Panc1 (cell line): Measurements from ENCODE around the gene FIGN. TPM values are rescaled to one million over a fixed set of nuclear protein-coding genes. Genes with fewer than 3 reads are reported as not detected.

Source experiments
- ATAC-seq: fragments of 200-7000 bp; cut with Tn5 transposase; 2 replicates; pipeline ENCODE4 v1.9.1; 2020; ENCODE audit warnings: mild to moderate bottlenecking, moderate library complexity
- BruUV-seq: library from RNA; stranded (reverse); fragments of 400-500 nt; replicated peaks from 2 replicates; lab custom pipeline; 2021; lab: Mats Ljungman, UMichigan
- CTCF ChIA-PET: fragments of 300-600 bp; sonication (Branson Sonifier 250); formaldehyde crosslinking; loops from one replicate; lab custom pipeline; 2022; ENCODE audit warnings: antibody characterized with exemption; lab: Charles Lee
- POLR2A ChIA-PET: fragments of 300-600 bp; sonication (Branson Sonifier 250); formaldehyde crosslinking; loops from one replicate; lab custom pipeline; 2022; ENCODE audit warnings: antibody characterized with exemption; lab: Charles Lee
- DNase-seq: peaks from one replicate; pipeline ENCODE4 v3.0.0-alpha.2; 2010; ENCODE audit warnings: low read depth, low spot score
- H3K27ac ChIP-seq: 2 replicates; pipeline ENCODE4 v1.5.1; 2011; ENCODE audit warnings: mild to moderate bottlenecking, low read length, inconsistent platforms
- H3K27me3 ChIP-seq: fragments of 200-500 bp; sonication (Bioruptor generic); 2 replicates; pipeline ENCODE4 v1.6.0; 2014; ENCODE audit warnings: low read length, inconsistent platforms; ENCODE audit not compliant: control insufficient read depth, insufficient read depth
- H3K36me3 ChIP-seq: fragments of 200-500 bp; sonication (Bioruptor generic); 2 replicates; pipeline ENCODE4 v1.5.1; 2014; ENCODE audit warnings: inconsistent platforms, mild to moderate bottlenecking, low read length, moderate library complexity; ENCODE audit not compliant: control insufficient read depth, insufficient read depth
- H3K4me1 ChIP-seq: 2 replicates; pipeline ENCODE4 v1.5.1; 2011; ENCODE audit warnings: inconsistent platforms, mild to moderate bottlenecking, low read length, moderate library complexity; ENCODE audit not compliant: control insufficient read depth, insufficient read depth
- H3K4me3 ChIP-seq, 2 experiments: 2 replicates each; pipeline ENCODE4 v1.5.1; 2011 to 2012; ENCODE audit warnings: low read depth in 2 of 2, low read length in 2 of 2, mild to moderate bottlenecking in 2 of 2, inconsistent platforms in 1 of 2, moderate library complexity in 1 of 2
- H3K9me3 ChIP-seq: fragments of 200-500 bp; sonication (Bioruptor generic); 2 replicates; pipeline ENCODE4 v1.5.1; 2014; ENCODE audit warnings: low read depth, mild to moderate bottlenecking, inconsistent platforms, low read length, moderate library complexity; ENCODE audit not compliant: control insufficient read depth, insufficient read depth
- CTCF ChIP-seq: fragments of 450-650 bp; IDR thresholded peaks from 2 replicates; pipeline ENCODE4 v1.5.1; 2017; ENCODE audit warnings: mild to moderate bottlenecking
- POLR2AphosphoS5 ChIP-seq: IDR thresholded peaks from 2 replicates; pipeline ENCODE4 v1.6.1; 2012; ENCODE audit warnings: mild to moderate bottlenecking, low read depth, low read length, moderate library complexity
- REST ChIP-seq, 2 experiments: IDR thresholded peaks; 2 replicates each; pipeline ENCODE4 v1.6.1; 2011 to 2012; ENCODE audit warnings: low read depth in 2 of 2, control low read depth in 1 of 2, low read length in 1 of 2, mild to moderate bottlenecking in 1 of 2, moderate library complexity in 1 of 2; ENCODE audit not compliant: insufficient read depth in 1 of 2
- SIN3A ChIP-seq: IDR thresholded peaks from 2 replicates; pipeline ENCODE4 v1.6.1; 2012; ENCODE audit warnings: low read depth, mild to moderate bottlenecking, low read length, moderate library complexity, borderline replicate concordance; ENCODE audit not compliant: insufficient read depth
- TCF7L2 ChIP-seq: IDR thresholded peaks from 2 replicates; pipeline ENCODE4 v1.6.1; 2011; ENCODE audit warnings: mild to moderate bottlenecking, low read depth, low read length, inconsistent platforms
- in situ Hi-C: cut with HindIII; loops from 2 replicates; pipeline ENCODE4 v1.10.0; 2016; ENCODE audit warnings: low sequenced_read_pairs, low pct_unique_long_range_greater_than_20kb
- intact Hi-C: fragments of 100-400 bp; cut with micrococcal nuclease; formaldehyde crosslinking; loops from one replicate; pipeline ENCODE4 v1.10.0; 2022; ENCODE audit not compliant: unreplicated experiment
- total RNA-seq: library from RNA; stranded (reverse); gene quantifications from one replicate; pipeline ENCODE4 v1.2.1, GENCODE V29; 2021; ENCODE audit not compliant: unreplicated experiment

The FIGN gene
- total RNA-seq, 1 experiment from 2014 or later: 19.5 TPM

DNA sequence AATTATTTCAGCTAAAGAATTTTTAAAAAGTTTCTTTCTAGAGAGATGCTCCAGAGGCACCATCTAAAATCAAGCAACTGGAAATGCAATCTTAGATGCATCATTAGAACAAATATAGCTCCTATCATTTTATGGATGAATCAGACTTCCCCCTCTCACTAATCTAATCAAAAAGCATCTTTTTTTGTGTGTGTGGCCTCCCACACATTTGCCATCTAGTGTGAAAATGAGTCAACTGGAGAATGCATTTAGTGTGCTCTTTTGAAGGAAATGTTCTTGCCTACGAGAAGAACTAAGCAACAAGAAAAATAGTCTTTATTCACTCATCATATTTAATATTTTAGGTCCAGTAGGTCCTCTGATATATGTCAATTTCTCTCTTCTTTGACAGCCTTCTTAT lies 39.5 kb upstream of the FIGN start:
- Histone ChIP-seq H3K27ac (peak overlapping the region; percentile 52; the same call in 1 of the 2 replicates), H3K36me3 (no peaks in the 10 kb centered on the region), H3K4me3 (no peak overlapping the region), H3K4me1 (peaks cover 28% of the 10 kb centered on the region; the same call in 1 of the 2 replicates), H3K9me3 (no peaks in the 10 kb centered on the region), H3K27me3 (no peaks in the 10 kb centered on the region)
- TF ChIP-seq POLR2AphosphoS5 (no peak), REST (IDR thresholded peaks at IDR 0.05; ENCODE audit: insufficient read depth in 1 of 2, low read depth in 2 of 2, low read length in 1 of 2) (no peak), TCF7L2 (no peak)
- ChIA-PET POLR2A (no interaction called here), CTCF (no interaction called here)
- intact Hi-C loops: no loop called here
- no TSS peak for BruUV-seq
- DNase-seq: no peak
- in situ Hi-C loops: no loop called here
- no peak for ATAC-seq

GRCh38 chr2:163774862-163775261 lies 39.1 kb upstream of the FIGN start:
- Histone ChIP-seq H3K4me1 (peaks cover 23% of the 10 kb centered on the region; the same call in 1 of the 2 replicates), H3K4me3 (no peak overlapping the region), H3K36me3 (no peaks in the 10 kb centered on the region), H3K27me3 (no peaks in the 10 kb centered on the region), H3K27ac (peak overlapping the region; percentile 58; the same call in 1 of the 2 replicates), H3K9me3 (no peaks in the 10 kb centered on the region)
- CTCF ChIA-PET: no interaction called here
- ATAC-seq: no peak
- in situ Hi-C loops (no loop called here), intact Hi-C loops (no loop called here)
- no TSS peak for BruUV-seq
- TF ChIP-seq SIN3A: no peak
- TF ChIP-seq TCF7L2: no peak
- TF ChIP-seq REST (IDR thresholded peaks at IDR 0.05; ENCODE audit: insufficient read depth in 1 of 2, low read depth in 2 of 2, low read length in 1 of 2): no peak
- no peak for TF ChIP-seq POLR2AphosphoS5
- no peak for TF ChIP-seq CTCF
- no peak for DNase-seq
- POLR2A ChIA-PET: no interaction called here
